NCI-H1694 treated with DMSO at 0.1 percent for 48 hours (cell line): ENCODE results near the gene PRKG1.
"Not testable (repeated sequence)": the region's sequence is repeated elsewhere in the genome, so short reads cannot be mapped to it uniquely, and the experiment has no call there.

Source experiments
- DNase-seq: peaks from one replicate; lab custom pipeline; 2025; lab: John Stamatoyannopoulos, UW

Gene PRKG1

DNA sequence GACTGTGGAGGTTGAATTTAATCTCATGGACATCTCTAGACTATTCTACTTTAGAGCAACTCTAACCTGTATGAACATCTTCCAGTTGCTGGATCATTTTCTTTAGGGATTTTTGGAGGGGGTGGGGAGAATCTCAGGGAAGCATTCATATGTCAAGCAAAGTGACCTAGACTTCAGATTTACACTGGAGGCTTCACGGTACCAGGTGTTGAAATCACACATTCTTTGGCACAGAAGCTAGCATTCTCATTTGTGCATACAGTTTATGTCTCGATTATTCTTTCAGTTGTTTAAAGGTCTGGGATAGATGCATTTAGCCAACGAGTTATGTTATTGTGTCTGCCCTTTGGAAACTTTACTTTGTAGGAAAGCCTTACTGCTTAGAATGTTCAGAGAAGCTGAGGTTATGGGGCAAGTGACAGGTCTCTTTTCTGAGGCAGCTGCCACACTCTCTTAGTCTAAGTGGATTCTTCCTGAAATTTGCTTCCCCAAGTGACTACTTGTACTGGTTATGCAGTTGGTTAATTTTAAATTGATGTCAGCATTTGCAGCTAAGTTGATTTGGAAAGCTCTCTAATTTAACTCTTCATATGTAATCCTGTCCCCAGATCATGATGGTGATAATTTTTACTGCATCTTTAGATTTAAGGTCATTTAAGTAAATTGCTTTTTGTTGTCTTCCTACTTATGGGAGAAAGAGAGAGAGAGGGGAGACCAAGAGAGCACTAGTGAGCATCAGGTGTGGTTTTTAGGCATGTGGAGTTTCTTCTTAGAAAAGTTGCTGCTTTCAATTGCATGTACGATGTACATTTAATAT is 153.8 kb downstream of the PRKG1 start:
- no peak for DNase-seq

DNA sequence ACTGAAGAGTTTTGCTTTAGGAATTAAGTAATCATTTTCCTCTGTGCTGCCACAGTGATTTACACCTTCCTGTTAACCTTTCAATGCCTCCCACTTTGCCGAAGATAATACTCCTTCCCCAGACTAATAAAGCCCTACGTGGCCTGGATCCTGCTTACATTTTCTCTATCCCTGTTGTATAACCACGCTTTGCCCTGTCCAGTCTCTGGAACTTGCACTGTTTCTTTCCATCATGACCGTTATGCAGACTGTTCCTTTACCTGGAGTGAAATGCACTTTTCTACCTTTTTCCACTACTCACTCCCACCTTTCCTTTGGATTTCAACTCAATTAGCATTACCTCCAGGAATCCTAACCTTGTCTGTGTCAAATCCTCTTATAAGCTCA is 154.4 kb downstream of the PRKG1 start:
- DNase-seq, result no peak

DNA sequence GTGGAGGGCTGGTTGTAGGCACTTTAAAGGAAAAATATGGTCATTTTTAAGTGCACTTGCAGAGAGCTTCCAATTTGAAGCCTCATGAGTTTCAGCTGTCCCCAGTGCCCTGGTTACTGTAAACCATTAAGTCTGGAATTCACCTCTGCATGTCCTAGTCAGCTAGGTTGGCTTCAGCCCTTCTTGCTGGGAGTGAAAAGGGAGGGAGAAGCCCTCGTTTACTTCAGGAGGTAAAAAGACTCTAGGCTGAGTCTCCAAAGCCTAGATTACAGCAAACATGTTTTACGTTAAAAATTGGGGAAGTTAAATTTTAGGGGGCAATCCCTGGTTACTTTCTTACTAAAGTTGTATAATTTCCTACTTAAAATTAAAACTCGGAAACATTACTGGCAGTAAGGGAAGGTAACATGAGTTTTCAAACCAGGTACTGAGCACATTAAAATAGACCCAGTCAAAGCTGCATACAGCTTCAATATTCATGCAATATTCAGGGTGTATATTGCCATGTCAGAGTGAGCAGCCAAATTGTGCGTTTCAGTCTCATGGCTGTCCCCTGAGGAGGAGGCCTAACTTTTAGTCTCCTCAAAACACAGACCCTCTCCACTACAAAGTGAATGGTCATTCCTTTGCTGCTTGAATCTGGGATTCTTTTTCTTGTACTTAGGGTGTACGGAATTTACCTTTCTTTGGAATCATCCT is 156.7 kb downstream of the PRKG1 start:
- no peak for DNase-seq

DNA sequence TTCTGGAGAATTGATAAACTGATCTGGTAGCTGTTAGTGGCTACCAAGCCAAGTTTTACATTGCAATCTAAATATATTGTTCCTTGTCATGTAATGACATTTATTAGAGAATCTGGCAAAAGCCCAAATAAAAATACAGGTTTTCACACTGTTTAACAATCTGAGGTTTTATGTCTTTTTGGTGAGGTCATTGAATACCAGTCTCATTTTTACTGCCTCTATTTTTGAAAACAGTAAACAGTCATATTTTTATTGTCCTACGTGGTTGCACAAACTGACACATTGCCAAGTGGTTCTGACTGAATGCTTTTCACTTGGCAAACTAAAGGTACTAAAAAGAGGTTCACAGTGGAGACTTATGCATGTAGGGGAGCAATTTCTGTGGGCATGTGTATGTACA is 157.5 kb downstream of the PRKG1 start:
- DNase-seq, result peak; percentile 74

DNA sequence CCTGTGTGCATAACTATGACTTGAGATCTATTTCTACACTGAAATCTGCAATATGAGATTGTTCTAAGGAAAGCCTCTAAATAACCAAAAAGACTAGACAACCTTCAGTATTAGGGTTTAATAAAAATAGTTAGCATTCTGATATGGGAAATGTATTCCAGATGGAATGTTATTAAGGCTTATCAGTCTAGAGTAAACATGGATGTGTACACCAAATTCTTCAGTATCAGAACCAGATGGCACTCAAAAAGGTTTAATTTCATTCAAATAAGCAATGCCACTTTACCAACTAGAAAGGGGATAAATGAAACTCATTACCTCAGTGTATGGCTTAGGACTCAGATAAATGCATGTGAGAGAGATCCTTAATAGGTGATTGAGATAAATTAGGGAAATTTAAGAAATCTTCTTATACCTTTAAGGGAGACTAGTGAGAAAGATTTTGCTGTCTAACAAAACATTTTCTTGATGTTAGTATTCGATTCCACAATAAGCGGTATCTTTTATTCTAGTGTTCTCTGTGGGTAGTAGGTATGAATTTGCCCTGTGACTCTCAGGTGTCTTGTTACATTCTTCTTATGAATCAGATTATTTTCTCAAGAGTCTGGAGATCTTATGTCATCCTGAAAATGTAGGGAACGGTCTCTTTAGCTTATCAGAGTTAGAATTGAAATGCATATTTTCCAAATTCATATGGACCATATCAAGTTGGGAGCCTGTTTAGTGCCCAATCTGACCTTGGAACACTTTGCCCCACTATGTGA is 159.2 kb downstream of the PRKG1 start:
- peak; percentile 42 for DNase-seq

DNA sequence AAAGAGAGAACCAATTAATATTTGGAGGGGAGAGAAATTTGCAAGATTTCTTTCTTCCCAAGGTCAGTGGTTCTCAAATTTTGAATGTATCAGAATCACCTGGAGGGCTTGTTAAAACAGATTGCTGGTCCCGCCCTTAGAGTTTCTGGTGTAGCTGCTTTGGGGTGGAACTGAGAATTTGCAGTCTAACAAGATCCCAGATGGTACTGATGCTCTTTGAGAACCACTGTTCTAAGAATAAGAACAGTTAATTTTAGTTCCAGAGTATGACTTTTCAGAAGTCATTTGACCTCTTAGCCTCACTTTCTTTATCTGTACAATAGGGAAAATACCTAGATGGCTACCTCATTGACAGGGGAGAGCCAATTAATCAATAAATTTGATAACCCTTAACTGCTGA is 161.6 kb downstream of the PRKG1 start:
- DNase-seq, result no peak

DNA sequence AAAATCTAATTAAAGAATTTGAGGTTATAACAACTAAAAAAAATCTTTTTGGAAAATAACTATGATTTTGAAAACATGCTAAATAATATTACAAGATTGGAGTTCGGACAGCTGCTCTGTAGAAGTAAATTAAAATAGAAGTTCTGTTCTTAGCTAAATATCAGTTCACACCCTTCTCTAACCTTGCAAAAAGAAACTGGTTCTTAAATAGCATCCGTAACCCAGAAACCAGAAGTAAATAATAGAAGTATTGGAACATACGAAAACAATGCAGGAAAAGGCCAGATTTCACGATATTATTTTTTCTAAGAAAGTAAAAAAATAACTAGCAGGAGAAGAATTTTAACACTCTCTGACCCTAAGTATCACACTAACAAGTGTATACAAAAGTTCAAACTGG is 164.7 kb downstream of the PRKG1 start:
- no peak for DNase-seq

DNA sequence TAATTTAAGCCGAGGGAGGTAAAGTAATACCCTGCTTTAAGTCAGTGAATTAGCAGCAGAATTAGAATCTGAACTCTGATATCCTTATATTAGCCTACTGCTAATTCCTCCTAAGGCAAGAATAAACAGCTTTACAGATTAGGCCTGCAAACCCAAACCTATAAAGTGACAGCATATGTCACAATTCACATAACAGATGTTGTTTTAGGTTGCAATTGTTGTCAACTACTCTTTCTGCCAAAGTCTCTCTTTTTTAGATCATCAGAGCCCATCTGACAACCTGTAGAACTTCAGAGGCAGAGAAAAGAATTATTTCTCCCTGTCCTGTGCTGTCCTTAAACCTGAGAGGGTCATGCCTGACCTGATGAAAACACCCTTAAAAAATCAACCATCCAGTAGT is 167.2 kb downstream of the PRKG1 start:
- DNase-seq, result peak; percentile 86

DNA sequence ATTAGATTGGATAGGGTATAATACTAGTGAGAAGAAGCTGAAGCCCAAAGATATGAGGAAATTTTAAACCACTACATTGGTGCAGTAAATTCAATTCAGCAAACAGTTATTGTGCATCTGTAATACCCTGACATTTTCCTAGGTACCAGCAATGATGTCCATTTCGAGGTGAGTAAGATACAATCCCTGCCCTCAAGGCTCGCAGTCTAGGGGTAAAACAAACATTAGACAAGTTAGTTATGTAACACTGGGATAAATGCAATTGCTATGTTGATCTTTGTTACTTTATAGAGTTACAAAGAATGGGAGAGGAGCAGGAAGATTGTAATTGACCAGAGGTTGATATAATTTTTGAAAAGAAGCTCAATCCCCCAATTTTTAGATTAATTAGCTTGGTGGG is 168.1 kb downstream of the PRKG1 start:
- DNase-seq, result no peak

DNA sequence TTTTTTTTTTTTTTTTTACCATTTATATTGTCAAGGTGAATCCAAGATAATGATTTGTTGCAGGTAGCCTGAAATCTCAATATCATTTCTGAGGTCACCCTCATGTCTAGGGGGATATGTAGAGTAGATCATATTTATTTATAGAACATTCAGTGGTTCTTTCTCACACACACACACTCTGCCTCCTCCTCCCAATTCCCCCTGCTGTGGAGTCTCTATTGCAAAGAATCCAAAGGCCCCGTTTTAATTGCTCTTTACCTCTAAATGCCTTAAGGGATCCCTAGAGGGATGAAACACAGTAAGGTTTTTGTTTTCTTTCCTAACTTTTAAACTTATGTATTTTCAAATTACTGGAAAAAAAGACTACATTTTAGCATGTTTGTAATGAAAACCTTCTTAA is 170.0 kb downstream of the PRKG1 start:
- DNase-seq, result no peak

DNA sequence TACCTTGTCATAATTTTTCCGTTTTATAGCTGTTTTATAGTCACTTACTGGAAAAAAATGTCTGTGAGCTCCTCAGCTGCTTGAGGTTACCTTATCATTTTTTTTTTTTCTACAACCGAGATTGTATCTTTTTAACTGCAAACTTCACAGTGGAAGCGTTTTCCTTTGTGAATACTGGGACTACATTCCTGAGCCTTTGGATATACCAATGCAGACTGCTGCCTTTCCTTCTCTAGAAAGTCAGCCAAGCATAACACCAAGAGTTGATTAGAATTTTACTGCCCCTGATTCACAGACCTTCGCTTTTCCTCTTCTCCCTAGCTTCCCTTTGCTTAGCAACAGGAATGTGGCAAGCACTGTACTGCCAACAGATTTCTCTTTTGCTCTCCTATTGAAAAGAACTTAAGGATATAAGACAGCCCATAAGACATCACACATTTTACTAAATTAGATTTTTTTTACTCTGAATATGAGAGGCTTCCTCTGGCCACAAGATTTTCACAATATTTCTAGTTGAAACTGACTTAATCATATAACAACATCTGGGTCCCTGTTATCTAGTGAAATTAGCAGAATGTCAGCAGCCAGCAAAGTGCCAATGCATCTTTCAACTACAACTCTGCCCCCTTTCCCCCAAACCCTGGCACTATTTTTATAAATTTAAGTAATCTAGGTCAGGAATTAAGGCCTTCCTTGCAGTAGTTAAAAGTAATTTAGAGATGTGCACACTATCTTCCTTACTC is 170.6 kb downstream of the PRKG1 start:
- no peak for DNase-seq

DNA sequence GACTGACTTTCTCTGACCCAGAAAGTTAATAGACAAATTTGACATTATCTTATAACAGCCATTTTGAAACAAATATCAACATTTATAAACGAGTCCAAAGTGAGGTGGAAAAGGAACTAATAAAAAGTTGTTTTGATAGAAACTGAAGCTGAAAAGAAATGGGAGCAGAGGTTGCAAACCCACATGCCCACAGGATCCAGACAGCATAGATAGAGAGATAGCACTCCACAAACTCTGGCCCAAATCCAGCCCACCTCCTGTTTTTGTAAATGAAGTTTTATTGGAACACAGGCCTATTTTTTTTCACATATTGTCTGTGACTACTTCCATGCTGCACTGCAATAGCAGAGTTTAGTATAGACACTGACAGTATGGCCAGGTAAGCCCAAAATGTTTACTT is 171.9 kb downstream of the PRKG1 start:
- DNase-seq, result no peak

DNA sequence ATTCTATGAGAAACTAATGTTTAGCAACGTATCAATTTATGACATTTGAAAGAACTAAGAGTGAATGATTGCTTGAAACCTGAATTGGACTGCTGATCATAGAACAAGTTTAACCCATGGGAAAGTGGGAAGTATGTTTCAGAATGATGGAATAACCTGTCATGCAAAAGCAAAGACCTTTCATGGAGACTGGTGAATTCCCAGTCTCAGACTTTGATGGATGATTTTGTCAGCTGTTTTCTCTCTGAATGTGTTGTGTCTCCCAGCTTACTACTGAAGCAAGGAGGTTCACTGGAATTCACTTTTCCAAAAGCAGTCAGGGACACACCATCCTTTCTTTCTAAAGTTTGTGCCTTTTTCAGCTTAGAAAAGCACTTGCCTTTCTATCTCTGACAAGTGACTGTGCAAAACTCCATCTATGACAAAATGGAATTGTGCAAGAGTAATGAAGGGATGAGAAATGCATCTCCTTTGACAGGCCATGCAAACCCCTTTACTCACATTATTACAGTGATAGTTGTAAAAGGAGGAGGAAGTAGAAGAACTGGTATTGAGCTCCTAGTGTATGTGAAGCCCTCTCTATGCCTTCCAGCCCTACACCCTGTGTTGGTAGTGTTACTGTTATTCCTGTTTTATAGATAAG is 176.1 kb downstream of the PRKG1 start:
- DNase-seq, result no peak

DNA sequence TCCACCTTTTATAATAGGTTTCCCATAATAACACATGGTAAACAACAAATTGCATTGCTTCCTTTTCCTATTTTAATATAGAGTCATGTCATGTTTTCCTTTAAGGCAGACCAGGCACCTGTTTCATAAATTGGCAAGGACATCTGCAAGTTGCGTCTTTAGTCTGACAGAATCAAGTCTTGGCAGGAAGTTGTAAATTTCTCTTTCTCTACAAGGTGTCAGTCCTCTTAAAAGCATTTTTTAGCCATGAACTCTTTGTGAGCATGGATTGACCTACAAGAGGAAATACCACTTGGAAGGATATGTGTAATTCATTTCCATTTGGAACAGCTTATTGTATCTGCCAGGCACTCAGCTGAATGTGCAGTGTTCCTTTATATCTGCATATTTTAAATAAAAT is 176.8 kb downstream of the PRKG1 start:
- no peak for DNase-seq

DNA sequence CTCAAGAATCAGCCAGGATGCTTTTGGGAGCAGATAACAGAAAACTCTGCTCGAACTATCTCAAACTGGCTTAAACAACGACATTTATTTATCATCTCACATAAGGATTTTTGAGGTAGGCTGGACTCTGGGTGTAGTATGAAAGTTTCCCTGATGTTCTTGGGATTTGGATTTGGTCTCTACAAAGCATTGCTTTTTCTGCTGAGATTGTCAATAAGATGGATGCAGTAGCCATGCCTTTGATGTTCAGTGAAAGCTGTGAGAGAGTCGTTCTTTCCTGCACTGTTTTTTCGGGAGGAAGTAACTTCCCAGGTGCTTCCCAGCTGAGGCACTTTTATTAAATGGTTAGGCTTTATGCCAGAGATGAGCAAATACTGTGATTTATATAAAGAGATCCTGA is 181.1 kb downstream of the PRKG1 start:
- no peak for DNase-seq

DNA sequence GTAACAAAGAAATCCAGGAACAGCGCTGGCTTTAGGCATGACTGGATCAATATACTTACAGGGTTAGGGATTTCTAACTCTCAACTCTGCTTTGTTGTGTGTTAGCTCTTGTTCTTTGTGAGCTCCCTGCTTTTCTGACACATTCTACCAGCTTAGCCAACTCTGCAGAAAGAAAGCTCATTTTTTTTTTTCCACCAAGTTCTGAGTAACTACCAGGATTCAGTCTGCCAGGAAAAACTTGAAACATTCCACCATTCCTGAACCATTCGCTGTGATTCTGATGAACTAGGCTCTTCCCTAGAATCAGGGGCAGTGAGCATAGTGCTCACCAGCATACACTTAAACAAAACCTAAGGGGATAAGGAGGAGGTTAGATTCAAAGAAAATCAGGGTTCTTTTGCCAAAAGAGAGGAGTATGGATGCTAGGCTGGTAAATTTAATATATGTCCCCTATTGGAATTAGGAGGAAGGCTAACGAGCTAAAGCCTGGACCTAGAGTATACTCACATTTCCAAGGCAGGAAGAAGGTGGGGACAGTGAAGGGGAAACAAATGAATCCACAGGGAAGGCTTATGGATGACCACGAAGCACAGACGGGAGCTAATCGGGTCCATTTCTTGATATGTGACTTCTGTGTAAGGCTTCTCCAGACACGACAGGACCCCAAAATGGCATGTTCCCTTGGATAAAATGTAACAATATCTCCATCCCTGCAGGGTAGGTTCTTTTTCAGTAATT is 183.4 kb downstream of the PRKG1 start:
- DNase-seq, result no peak

DNA sequence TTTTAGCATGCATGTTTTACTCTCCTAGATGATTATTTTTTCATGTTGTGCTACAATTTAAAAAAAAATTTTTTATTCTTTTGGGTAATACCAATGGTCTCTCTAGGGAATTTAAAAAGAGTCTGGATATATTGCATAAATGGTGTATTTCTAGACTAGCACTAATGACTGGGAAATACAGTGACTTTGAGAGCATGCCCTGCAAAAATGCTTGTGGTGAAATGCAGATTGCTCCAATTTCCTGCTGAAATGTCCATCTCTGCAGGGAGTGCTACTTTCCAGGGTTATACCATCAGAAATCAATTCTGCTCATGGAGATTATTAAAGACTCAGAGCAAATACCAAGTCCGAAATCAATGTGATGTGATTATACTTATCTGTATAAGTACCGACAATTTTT is 186.1 kb downstream of the PRKG1 start:
- DNase-seq, result no peak

DNA sequence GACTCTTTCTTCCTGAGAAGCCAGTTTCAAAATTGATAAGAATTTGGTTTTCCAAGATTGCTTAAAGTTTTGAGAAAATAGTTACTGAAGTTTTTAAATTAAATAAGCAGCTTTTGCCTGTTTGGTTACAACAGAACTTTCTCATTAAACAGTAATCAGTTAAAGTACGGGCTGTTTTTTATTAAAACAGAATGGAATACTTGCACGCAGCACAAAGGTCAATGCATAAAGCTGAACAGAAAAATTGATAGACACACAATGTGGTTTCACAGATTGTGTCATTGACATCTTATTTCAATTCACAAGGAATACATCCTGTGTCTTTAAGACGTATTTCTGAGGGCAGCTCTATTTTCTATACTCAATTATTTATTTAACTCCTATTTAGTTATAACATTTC is 192.2 kb downstream of the PRKG1 start:
- DNase-seq, result no peak

DNA sequence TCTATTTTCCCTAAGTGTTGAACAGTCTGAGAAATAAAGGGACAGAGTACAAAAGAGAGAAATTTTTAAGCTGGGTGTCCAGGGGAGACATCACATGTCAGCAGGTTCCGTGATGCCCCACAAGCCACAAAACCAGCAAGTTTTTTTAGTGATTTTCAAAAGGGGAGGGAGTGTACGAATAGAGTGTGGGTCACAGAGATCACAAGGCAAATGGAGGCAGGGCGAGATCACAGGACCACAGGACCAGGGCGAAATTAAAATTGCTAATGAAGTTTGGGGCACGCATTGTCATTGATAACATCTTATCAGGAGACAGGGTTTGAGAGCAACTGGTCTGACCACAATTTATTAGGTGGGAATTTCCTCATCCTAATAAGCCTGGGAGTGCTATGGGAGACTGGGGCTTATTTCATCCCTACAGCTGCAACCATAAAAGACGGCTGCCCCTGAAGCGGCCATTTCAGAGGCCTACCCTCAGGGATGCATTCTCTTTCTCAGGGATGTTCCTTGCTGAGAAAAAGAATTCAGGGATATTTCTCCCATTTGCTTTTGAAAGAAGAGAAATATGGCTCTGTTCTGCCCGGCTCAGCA is 193.8 kb downstream of the PRKG1 start:
- DNase-seq, result not testable (repeated sequence)

DNA sequence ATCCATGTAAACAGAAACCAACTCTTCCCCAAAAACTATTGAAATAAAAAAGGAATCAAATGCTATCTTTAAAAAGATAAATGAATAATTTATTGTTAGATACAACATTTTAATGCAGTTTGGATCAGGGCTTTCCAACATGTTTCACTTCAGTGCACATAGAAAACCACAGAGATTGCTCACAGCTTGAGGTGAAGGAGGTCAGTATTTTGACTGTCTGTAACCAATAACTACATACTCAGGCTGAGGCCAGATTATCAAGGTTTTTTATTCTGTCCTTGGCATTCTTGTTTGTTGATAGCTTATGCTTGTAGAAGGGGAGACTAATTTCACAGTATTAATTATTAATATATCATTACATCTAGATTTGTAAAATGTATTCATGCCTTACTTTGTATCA is 195.5 kb downstream of the PRKG1 start:
- DNase-seq, result no peak
